Endothelial cell of umbilical vein (primary cell): ENCODE measurements around the gene ARMH3. TPM values are rescaled to one million over a fixed set of nuclear protein-coding genes. Genes with fewer than 3 reads are reported as not detected.

Experiments used
- BruUV-seq: library from RNA; stranded (reverse); fragments of 400-500 nt; replicated peaks from 2 replicates; lab custom pipeline; 2021; lab: Mats Ljungman, UMichigan
- CTCF ChIA-PET: fragments of 300-600, 350-600 bp; sonication (Branson Sonifier 250); formaldehyde crosslinking; loops from one replicate; lab custom pipeline; 2021; ENCODE audit warnings: antibody characterized with exemption, inconsistent platforms; lab: Charles Lee
- POLR2A ChIA-PET: fragments of 300-600, 350-600 bp; sonication (Branson Sonifier 250); formaldehyde crosslinking; loops from one replicate; lab custom pipeline; 2021; ENCODE audit warnings: antibody characterized with exemption, inconsistent platforms; lab: Charles Lee
- DNase-seq: peaks from one replicate; pipeline ENCODE4 v3.0.0-alpha.2; 2011; ENCODE audit warnings: low read depth, low spot score
- FAIRE-seq: peaks from 2 replicates; lab custom pipeline; 2011; peaks lifted over from hg19 to GRCh38; lab: Jason Lieb, UNC
- H2AFZ ChIP-seq: 2 replicates; pipeline ENCODE4 v1.6.0; 2012; ENCODE audit warnings: low read depth, low read length, control low read depth, inconsistent platforms
- H3K27ac ChIP-seq: 2 replicates; pipeline ENCODE4 v1.5.1; 2011; ENCODE audit warnings: low read depth, mild to moderate bottlenecking, control low read depth, low read length, moderate library complexity; ENCODE audit not compliant: insufficient read depth
- H3K27me3 ChIP-seq, 2 experiments: 2 replicates each; pipeline versions ENCODE4 v1.6.0 to v1.6.1; 2011; ENCODE audit warnings: low read length in 2 of 2, mixed read lengths in 1 of 2; ENCODE audit not compliant: control insufficient read depth in 2 of 2, insufficient read depth in 2 of 2
- H3K36me3 ChIP-seq, 2 experiments: 2 replicates in 1 of 2; 3 replicates in 1 of 2; pipeline ENCODE4 v1.5.1; 2011; ENCODE audit warnings: low read length in 2 of 2, mild to moderate bottlenecking in 1 of 2, moderate library complexity in 1 of 2; ENCODE audit not compliant: control insufficient read depth in 2 of 2, insufficient read depth in 2 of 2; ENCODE audit errors: extremely low read depth in 1 of 2
- H3K4me1 ChIP-seq: 3 replicates; pipeline ENCODE4 v1.5.1; 2011; ENCODE audit warnings: mild to moderate bottlenecking, low read length; ENCODE audit not compliant: control insufficient read depth, insufficient read depth; ENCODE audit errors: extremely low read depth
- H3K4me2 ChIP-seq: 2 replicates; pipeline ENCODE4 v1.6.1; 2011; ENCODE audit warnings: low read length, control low read depth, mixed read lengths; ENCODE audit not compliant: insufficient read depth
- H3K4me3 ChIP-seq, 3 experiments: fragments of 200-600 bp in 1 of 3; sonication (generic), shearing (Covaris generic) in 1 of 3; replicated peaks in 1 of 3; 2 replicates each; pipeline ENCODE4 v1.5.1; 2011 to 2016; ENCODE audit warnings: control low read depth in 3 of 3, low read length in 3 of 3, mild to moderate bottlenecking in 2 of 3, inconsistent platforms in 1 of 3, low read depth in 1 of 3, moderate library complexity in 1 of 3; ENCODE audit not compliant: insufficient read depth in 1 of 3
- H3K79me2 ChIP-seq: 2 replicates; pipeline ENCODE4 v1.6.0; 2012; ENCODE audit warnings: low read length, inconsistent platforms; ENCODE audit not compliant: control insufficient read depth, insufficient read depth
- H3K9ac ChIP-seq: replicated peaks from 2 replicates; pipeline ENCODE3; 2011; ENCODE audit warnings: low read length, control low read depth; ENCODE audit not compliant: insufficient read depth; ENCODE audit errors: extremely low read depth
- H3K9me1 ChIP-seq: replicated peaks from 3 replicates; pipeline ENCODE4 v1.6.0; 2011; ENCODE audit warnings: mild to moderate bottlenecking, low read length; ENCODE audit not compliant: control insufficient read depth, insufficient read depth; ENCODE audit errors: extremely low read depth
- H3K9me3 ChIP-seq: replicated peaks from 2 replicates; pipeline ENCODE4 v1.5.1; 2012; ENCODE audit warnings: low read length, inconsistent platforms; ENCODE audit not compliant: control insufficient read depth, insufficient read depth
- H4K20me1 ChIP-seq: replicated peaks from 2 replicates; pipeline ENCODE3; 2011; ENCODE audit warnings: mild to moderate bottlenecking, low read length; ENCODE audit not compliant: control insufficient read depth, insufficient read depth; ENCODE audit errors: extremely low read depth
- EZH2 ChIP-seq: IDR thresholded peaks from 2 replicates; pipeline ENCODE4 v1.6.1; 2012; ENCODE audit warnings: borderline replicate concordance, low read depth, mild to moderate bottlenecking, moderate library complexity, low read length, inconsistent platforms; ENCODE audit not compliant: severe bottlenecking
- FOS ChIP-seq: IDR thresholded peaks from 2 replicates; pipeline ENCODE4 v1.6.1; 2011; ENCODE audit warnings: mild to moderate bottlenecking, low read length, moderate library complexity, borderline replicate concordance; ENCODE audit not compliant: insufficient read depth
- GATA2 ChIP-seq: IDR thresholded peaks from 2 replicates; pipeline ENCODE4 v1.7.0; 2011; ENCODE audit warnings: low read depth, mild to moderate bottlenecking, moderate library complexity, mixed read lengths, low read length; ENCODE audit not compliant: insufficient read length, insufficient read depth
- JUN ChIP-seq: IDR thresholded peaks from 2 replicates; pipeline ENCODE4 v1.6.1; 2011; ENCODE audit warnings: borderline replicate concordance, low read depth; ENCODE audit not compliant: insufficient read length, insufficient read depth
- MYC ChIP-seq: IDR thresholded peaks from one replicate; pipeline ENCODE4 v1.6.1; 2011; ENCODE audit warnings: mild to moderate bottlenecking, low read depth, low read length
- POLR2A ChIP-seq: IDR thresholded peaks from 2 replicates; pipeline ENCODE4 v1.6.1; 2012; ENCODE audit warnings: low read depth, mild to moderate bottlenecking, control low read depth, low read length
- POLR2AphosphoS5 ChIP-seq: IDR thresholded peaks from 2 replicates; pipeline ENCODE4 v1.6.1; 2012; ENCODE audit warnings: low read depth, mild to moderate bottlenecking, control low read depth, low read length, moderate library complexity; ENCODE audit not compliant: insufficient read depth
- dilution Hi-C: fragments of 300-500 bp; cut with MboI; formaldehyde crosslinking; loops from one replicate; pipeline ENCODE4 v1.15.0; 2019; ENCODE audit warnings: low sequenced_read_pairs; ENCODE audit not compliant: extremely low pct_ligation_motif_present
- intact Hi-C: fragments of 100-400 bp; cut with micrococcal nuclease; formaldehyde crosslinking; loops from one replicate; pipeline ENCODE4 v1.10.0; 2022
- polyA plus RNA-seq, 4 experiments: library from polyadenylated mRNA; depleted of rRNA in 3 of 4; stranded (reverse) in 3 of 4; unstranded in 1 of 4; fragments of >200 nt; gene quantifications; 2 replicates each; pipeline versions ENCODE4 v1.2.1 to v1.2.3, GENCODE V29; 2011 to 2012; ENCODE audit warnings: missing spikeins in 1 of 4
- total RNA-seq: library from RNA; stranded (reverse); gene quantifications from 2 replicates; pipeline ENCODE4 v1.2.3, GENCODE V29; 2021
- TF ChIP-seq, protein P1 (sequence below), 2 donors: IDR thresholded peaks; 1 replicate in 1 of 2; 2 replicates in 1 of 2; pipeline ENCODE4 v1.5.1; 2011; ENCODE audit warnings: low read length in 2 of 2, mild to moderate bottlenecking in 2 of 2, moderate library complexity in 2 of 2, control low read depth in 1 of 2, inconsistent platforms in 1 of 2, low read depth in 1 of 2; ENCODE audit not compliant: insufficient read depth in 1 of 2; ENCODE audit errors: extremely low read depth in 1 of 2
- TF ChIP-seq, protein P2 (sequence below): IDR thresholded peaks from 2 replicates; pipeline ENCODE4 v1.6.1; 2011; ENCODE audit not compliant: insufficient read depth, insufficient read length

ARMH3 gene
- total and polyA plus RNA-seq, 2 donors (not counting 3 experiments of a cell fraction or from before 2014, with no cell fraction given) = 13.1 to 17.6 TPM

DNA sequence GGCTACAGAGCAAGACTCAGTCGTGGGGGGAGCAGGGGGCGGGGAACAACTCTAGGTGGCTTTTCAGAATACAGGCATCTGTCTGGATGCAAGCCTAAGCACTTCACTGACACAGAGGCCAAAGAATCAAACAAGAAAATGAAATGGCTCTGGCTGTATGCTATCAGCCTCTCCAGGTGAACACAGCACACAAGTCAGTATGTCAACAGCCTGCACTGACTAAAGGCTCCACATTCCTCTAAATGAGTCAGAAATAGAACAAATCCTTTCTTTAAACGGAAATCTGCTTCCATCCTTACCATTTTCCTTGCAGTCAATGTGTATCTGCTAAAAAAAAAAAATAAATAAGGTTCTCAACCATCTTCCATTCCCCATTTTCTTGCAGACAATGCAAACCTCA is 88.3 kb downstream of the ARMH3 start:
- TF ChIP-seq POLR2AphosphoS5 (no peak), POLR2A (no peak), MYC (no peak), GATA2 (no peak)
- DNase-seq = no peak
- dilution Hi-C loops = no loop called here
- H3K79me2 ChIP-seq = no peaks in the 10 kb centered on the region
- H3K9me3 ChIP-seq = no peaks in the 10 kb centered on the region
- ChIA-PET CTCF (interaction anchor here (1.4 to 1.8 kb wide), 2 partner anchors 9 to 11 kb away, joined by 3 to 9 read pairs; no protein-coding TSS in a partner anchor), POLR2A (interaction anchor here (1.1 kb wide), 1 partner anchor 80 kb away, joined by 4 read pairs; no protein-coding TSS in a partner anchor)
- H4K20me1 ChIP-seq = no peaks in the 10 kb centered on the region
- no peaks in the 10 kb centered on the region for H3K27me3 ChIP-seq
- BruUV-seq = no TSS peak
- H3K9ac ChIP-seq = no peak overlapping the region
- H3K27ac ChIP-seq = no peak overlapping the region
- intact Hi-C loops = no loop called here
- no peak overlapping the region for H3K4me3 ChIP-seq
- H3K4me1 ChIP-seq = no peaks in the 10 kb centered on the region
- FAIRE-seq = no peak
- H2AFZ ChIP-seq = no peak overlapping the region
- no peaks in the 10 kb centered on the region for H3K9me1 ChIP-seq
- H3K4me2 ChIP-seq = no peak overlapping the region
- no peaks in the 10 kb centered on the region for H3K36me3 ChIP-seq

DNA sequence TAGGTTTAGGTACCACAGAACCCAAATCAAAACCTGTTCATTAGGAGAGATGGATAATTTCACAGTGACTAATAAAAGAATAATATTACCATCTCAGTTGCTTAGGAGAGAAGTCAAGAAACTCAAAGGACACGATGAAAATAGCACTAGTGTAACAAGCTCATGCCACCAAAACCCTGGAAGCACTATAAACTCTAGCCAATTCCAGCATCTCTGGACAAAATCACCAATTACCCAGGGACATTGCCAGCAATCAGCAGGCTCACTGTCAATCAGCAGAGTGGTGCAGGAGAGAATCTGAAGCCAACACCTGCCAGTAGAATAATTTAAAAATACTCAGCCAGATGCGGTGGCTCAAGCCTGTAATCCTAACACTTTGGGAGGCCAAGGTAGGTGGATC is 88.9 kb downstream of the ARMH3 start:
- H3K4me3 ChIP-seq = no peak overlapping the region
- H3K9me1 ChIP-seq = no peaks in the 10 kb centered on the region
- dilution Hi-C loops = no loop called here
- H3K27ac ChIP-seq = no peak overlapping the region
- H3K79me2 ChIP-seq = no peaks in the 10 kb centered on the region
- H4K20me1 ChIP-seq = no peaks in the 10 kb centered on the region
- ChIA-PET POLR2A (interaction anchor here (1.1 kb wide), 1 partner anchor 79 kb away, joined by 4 read pairs; no protein-coding TSS in a partner anchor), CTCF (interaction anchor here (1.4 kb wide), 1 partner anchor 12 kb away, joined by 3 read pairs; no protein-coding TSS in a partner anchor)
- no peaks in the 10 kb centered on the region for H3K36me3 ChIP-seq
- TF ChIP-seq EZH2 = no peak
- TF ChIP-seq, protein P1, sequence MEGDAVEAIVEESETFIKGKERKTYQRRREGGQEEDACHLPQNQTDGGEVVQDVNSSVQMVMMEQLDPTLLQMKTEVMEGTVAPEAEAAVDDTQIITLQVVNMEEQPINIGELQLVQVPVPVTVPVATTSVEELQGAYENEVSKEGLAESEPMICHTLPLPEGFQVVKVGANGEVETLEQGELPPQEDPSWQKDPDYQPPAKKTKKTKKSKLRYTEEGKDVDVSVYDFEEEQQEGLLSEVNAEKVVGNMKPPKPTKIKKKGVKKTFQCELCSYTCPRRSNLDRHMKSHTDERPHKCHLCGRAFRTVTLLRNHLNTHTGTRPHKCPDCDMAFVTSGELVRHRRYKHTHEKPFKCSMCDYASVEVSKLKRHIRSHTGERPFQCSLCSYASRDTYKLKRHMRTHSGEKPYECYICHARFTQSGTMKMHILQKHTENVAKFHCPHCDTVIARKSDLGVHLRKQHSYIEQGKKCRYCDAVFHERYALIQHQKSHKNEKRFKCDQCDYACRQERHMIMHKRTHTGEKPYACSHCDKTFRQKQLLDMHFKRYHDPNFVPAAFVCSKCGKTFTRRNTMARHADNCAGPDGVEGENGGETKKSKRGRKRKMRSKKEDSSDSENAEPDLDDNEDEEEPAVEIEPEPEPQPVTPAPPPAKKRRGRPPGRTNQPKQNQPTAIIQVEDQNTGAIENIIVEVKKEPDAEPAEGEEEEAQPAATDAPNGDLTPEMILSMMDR (IDR thresholded peaks at IDR 0.05; ENCODE audit: extremely low read depth in 1 of 2, insufficient read depth in 1 of 2, low read depth in 1 of 2, low read length in 2 of 2) = no peak
- TF ChIP-seq, protein P2, sequence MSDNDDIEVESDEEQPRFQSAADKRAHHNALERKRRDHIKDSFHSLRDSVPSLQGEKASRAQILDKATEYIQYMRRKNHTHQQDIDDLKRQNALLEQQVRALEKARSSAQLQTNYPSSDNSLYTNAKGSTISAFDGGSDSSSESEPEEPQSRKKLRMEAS = no peak
- TF ChIP-seq POLR2A = no peak
- TF ChIP-seq MYC = no peak
- no peak for TF ChIP-seq JUN
- TF ChIP-seq GATA2 = no peak
- TF ChIP-seq FOS = no peak
- TF ChIP-seq POLR2AphosphoS5 = no peak
- intact Hi-C loops = no loop called here
- FAIRE-seq (no peak), DNase-seq (no peak)
- H3K9ac ChIP-seq = no peak overlapping the region
- no peaks in the 10 kb centered on the region for H3K9me3 ChIP-seq
- peaks cover 2% of the 10 kb centered on the region for H3K4me1 ChIP-seq
- no peak overlapping the region for H3K4me2 ChIP-seq
- BruUV-seq = no TSS peak
- no peaks in the 10 kb centered on the region for H3K27me3 ChIP-seq
- H2AFZ ChIP-seq = no peak overlapping the region
